Left renal pelvis (tissue), 4 donors: ENCODE measurements around the gene KIF4B. TPM values are rescaled to one million over a fixed set of nuclear protein-coding genes. Genes with fewer than 3 reads are reported as not detected.
A peak's percentile ranks its signal among the peaks of the same experiment; 100 is the strongest.
"Not testable (repeated sequence)": the region's sequence is repeated elsewhere in the genome, so short reads cannot be mapped to it uniquely, and the experiment has no call there.

Source experiments
- DNase-seq, 4 donors: peaks; one replicate each; pipeline ENCODE4 v3.0.0-alpha.2; 2013; ENCODE audit warnings: low read depth in 4 of 4, low spot score in 3 of 4
- polyA plus RNA-seq, 4 donors: library from polyadenylated mRNA; unstranded; fragments of 120-200 nt; gene quantifications; one replicate each; pipeline ENCODE4 v1.2.1, GENCODE V29; 2013; ENCODE audit not compliant: insufficient read length in 4 of 4

KIF4B gene
- polyA plus RNA-seq = under 1 TPM; 0.12 to 0.27 (median 0.18) TPM

DNA sequence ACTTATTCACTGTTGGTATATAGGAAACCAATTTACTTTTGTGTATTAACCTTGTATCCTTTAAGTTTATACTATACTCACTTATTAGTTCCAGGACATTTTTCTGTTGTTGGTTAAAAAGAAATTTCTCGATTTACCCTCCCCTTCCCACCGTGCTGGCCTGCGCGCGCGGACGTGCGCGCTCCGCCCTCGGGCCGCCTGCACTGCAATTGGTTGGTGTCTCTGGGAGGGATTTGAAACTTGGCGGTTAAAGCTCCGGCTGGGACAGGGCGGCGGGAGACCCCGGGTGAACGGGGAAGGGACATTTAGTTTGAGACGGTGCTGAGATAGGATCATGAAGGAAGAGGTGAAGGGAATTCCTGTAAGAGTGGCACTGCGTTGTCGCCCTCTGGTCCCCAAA lies at the start of gene KIF4B:
Gene KIF4B (plus strand): TSS at position 230 of the 400 bp plus-strand sequence. CDS start 105 bp downstream, at position 335.
- no peak for DNase-seq

DNA sequence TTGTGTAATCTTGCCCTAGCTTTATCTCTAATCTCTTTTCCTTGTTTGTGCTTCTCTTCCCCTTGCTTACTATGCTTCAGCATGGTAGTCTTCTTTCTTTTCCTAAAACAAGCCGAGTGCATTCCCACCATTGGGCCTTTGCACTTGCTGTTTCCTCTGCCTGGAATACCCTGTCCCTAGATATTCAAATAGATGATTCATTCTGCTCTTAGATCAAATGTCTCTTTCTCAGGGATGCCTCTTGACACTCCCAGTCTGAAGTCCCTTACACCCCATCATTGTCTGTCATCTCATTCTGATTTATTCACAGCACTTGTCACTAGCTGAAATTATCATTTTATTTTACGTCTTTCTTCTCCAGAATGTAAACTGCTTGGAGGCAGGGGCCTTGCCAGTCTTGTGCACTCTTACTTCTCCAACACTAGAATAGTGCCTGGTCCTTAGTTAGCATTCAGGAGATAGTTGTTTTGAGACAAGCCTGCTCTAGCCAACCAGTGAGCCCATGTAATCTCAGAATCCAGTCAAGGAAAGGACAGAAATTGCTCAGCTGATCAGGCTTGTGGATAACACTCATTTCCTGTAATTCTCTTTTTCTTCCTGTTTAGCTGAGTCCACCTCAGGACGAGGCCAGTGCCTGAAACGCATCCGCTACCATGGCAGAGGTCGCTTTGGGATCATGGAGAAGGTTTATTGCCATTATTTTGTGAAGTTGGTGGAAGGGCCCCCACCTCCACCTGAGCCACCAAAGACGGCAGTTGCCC lies 47.3 kb upstream of the KIF4B start:
- DNase-seq = no peak

GRCh38 chr5:154966874-154967273 lies 46.7 kb upstream of the KIF4B start:
- no peak for DNase-seq

GRCh38 chr5:154967421-154968024 lies 46.0 kb upstream of the KIF4B start:
- no peak for DNase-seq

DNA sequence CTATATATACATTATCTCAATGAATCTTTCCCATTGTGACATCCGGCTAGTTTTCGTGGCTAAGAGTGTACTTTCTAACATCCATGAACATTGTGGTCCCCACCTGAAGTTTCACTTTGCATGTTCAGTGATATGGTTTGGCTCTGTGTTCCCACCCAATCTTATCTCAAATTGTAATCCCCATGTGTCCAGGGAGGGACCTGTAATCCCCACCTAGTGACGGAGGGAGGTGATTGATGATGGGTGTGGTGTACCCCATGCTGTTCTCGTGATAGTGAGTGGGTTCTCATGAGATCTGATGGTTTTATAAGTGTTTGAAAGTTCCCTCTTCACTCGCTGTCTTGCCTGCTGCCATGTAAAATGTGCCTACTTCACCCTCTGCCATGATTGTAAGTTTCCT lies 44.6 kb upstream of the KIF4B start:
- no peak for DNase-seq

GRCh38 chr5:154970759-154971158 lies 42.8 kb upstream of the KIF4B start:
- DNase-seq = no peak

GRCh38 chr5:154971501-154971900 lies 42.1 kb upstream of the KIF4B start:
- no peak for DNase-seq

GRCh38 chr5:154972476-154973080 lies 41.0 kb upstream of the KIF4B start:
- peak in 1 of 4 donors; percentile 17 for DNase-seq

DNA sequence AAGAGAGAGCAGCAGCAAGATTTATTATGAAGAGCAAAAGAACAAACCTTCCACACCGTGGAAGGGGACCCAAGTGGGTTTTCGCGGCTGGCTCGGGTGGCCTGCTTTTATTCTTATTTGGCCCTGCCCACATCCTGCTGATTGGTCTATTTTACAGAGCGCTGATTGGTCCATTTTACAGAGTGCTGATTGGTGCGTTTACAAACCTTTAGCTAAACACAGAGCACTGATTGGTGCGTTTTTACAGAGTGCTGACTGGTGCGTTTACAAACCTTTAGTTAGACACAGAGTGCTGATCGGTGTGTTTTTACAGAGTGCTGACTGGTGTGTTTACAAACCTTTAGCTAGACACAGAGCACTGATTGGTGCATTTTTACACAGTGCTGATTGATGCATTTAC lies 37.5 kb upstream of the KIF4B start:
- DNase-seq = not testable (repeated sequence)

DNA sequence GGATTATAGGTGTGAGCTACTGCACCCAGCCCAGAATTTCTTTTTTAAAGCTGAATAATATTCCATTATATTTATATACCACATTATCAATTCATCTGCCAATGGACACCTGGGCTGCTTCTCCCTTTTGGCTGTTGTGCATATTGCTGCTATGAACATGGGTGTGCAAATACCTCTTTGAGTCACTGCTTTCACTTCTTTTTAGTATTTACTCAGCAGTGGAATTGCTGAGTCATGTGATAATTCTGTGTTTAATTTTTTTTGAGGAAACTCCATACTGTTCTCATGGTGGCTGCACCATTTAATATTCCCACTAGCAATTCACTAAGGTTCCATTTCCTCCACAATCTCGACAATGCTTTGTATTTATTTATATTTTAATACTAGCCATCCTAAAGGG lies 36.1 kb upstream of the KIF4B start:
- DNase-seq = no peak

GRCh38 chr5:154978294-154978693 lies 35.3 kb upstream of the KIF4B start:
- not testable (repeated sequence) for DNase-seq

DNA sequence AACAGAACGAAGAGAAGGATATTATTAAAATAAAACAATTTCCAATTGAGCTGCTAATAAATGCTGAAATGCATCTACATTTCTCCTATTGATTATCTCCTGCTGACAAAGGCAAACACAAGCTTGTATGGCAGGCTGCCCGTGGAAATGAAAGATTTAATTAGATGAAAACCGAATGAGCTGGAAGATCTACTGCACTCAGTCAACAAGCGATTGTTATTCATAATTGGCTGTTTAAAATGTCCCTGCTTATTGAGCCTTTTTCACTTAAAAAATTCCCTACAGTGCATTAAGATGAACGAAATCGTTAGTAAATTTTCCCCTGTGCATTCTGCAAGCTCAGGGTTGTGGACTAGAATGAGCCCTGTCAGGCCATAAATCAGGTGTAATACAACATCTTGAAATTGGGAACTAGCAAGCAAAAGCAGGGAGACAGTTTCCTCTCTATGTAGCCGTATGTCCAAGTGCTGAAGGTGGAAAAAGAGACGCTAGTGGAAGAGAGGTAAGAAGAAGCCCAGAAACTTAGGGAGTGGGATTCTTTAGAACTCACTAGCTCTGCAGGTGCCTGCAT lies 28.5 kb upstream of the KIF4B start:
- DNase-seq = no peak

- DNase-seq = no peak
Measured at GRCh38 chr5:154986151-154986550, 27.4 kb upstream of the KIF4B start.

GRCh38 chr5:154989626-154990025 lies 23.9 kb upstream of the KIF4B start:
- no peak for DNase-seq

DNA sequence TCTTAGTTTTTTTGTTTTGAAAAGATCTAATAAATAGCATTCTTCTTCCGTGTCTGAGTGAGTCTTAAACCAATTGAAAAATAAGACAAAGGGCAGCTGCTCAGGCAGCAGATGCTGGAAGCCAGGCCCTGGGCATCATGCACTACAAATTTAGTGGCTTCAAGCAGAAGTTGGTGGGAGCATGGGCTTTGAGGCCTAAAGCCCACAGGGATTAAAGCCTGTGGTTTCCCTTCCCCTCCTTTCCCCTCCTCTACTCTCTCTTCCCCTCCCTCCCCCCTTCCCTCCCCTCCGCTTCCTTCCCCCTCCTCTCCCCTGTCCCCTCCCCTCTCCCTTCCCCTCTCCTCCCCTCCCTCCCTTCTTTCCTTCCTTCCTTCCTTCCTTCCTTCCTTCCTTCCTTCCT lies 20.1 kb upstream of the KIF4B start:
- DNase-seq = no peak

DNA sequence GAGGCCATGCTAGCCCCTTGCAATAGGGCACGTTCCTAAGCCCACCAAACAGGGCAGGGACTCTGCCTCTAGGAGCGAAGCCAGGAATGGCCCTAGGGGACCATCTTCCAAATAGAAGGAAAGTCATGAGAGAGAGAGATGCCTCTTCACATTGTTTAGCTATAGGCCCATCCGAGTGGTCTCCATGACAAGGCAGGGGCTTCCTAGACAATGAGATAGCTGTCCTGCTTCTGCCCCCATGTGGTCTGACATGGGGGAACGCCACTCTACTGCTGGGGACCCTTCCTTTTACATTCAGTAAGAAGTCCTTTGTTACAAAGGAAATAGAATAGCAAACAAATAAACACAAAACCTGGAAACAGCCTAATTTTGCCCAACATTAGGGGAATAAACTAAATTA lies 17.9 kb upstream of the KIF4B start:
- no peak for DNase-seq

DNA sequence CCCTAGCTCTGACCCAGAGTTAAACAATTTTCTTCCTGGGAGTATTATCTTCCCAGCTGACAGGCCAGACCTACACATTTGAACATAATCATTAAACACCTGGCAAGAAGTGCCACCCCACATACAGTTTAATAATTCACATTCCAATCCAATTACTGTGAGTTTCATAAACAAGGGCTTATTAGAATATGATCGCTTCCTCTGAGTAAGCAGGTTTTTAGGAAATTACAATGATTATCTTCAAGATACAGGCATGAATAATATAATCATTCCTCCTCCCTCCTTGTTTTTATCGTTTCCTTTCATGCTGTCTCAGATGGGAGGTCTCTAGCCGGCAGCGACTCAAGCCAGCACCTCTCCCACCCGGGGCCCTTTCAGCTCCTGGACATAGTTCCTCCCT lies 15.8 kb upstream of the KIF4B start:
- no peak for DNase-seq

DNA sequence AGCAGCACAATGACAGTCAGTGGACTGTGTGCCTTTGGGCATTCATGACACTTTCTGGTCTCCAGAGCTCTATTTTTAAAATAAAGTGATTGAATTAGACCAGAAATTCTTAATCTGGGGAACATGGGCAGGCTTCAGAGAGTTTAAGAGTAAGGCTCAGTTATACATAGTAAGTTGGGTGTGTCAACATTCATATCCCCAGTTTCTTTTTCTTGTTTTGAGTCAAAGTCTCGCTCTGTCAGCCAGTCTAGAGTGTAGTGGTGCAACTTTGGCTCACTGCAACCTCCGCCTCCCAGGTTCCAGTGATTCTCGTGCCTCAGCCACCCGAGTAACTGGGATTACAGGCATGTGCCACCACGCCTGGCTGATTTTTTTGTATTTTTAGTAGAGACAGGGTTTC lies 13.7 kb upstream of the KIF4B start:
- DNase-seq = no peak

- no peak for DNase-seq
Measured at GRCh38 chr5:155001523-155001922, 12.0 kb upstream of the KIF4B start.

GRCh38 chr5:155002722-155003121 lies 10.8 kb upstream of the KIF4B start:
- not testable (repeated sequence) for DNase-seq

DNA sequence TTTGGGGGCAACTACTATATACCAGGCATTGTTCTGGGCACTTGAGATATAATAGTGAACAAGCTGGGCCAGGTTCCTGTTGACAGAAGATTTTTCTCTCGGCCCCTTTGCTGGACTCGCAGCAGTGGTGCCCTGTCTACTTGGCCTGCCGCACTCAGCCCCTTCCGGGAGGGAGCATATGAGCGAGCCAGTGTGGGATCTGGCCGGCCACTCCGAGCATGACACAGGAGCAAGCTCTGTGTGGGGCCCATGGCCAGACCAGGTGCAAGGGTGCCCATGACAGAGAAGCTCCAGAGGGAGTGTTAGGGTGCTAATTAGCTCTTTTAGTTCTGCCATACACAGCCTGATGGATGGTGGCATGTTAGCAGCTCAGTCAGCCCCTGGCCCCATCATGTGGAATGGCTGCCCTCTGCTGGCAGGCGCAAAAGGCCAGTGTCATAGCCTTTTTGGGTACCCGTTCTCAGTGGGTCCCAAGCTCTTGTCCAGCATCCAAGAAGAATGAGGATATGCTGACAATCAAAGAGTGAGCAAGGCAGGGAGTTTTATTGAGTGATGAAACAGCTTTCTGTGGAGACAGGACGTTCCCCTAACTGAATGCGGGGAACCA lies 9.3 kb upstream of the KIF4B start:
- DNase-seq = no peak
